Coronary artery (tissue), 2 donors: ENCODE data around the gene MYO1E.

ENCODE experiments used
- DNase-seq: peaks from one replicate; pipeline ENCODE4 v3.0.0-alpha.2; 2017; ENCODE audit warnings: low spot score
- H3K27ac ChIP-seq, 2 donors: fragments of 200-600 bp; sonication (generic); one replicate each; pipeline ENCODE4 v1.5.1; 2016 to 2019
- H3K4me3 ChIP-seq: fragments of 200-600 bp; sonication (generic); 2 replicates; pipeline ENCODE4 v1.5.1; 2016; ENCODE audit warnings: mild to moderate bottlenecking, moderate library complexity
- CTCF ChIP-seq: fragments of 200-600 bp; sonication (generic); IDR thresholded peaks from one replicate; pipeline ENCODE4 v1.5.1; 2019; ENCODE audit warnings: antibody characterized with exemption

Gene MYO1E

GRCh38 chr15:59186501-59186900, 186.2 kb downstream of the MYO1E start:
- Histone ChIP-seq H3K27ac (no peak overlapping the region), H3K4me3 (no peak overlapping the region)
- DNase-seq, result no peak
- TF ChIP-seq CTCF, result no peak

GRCh38 chr15:59185725-59186124, 186.9 kb downstream of the MYO1E start:
- no peak for TF ChIP-seq CTCF
- no peak for DNase-seq

GRCh38 chr15:59180945-59181600, 191.6 kb downstream of the MYO1E start:
- TF ChIP-seq CTCF, result no peak
- DNase-seq, result no peak
- peak overlapping the region in 1 of 2 donors; percentile 17 for H3K27ac ChIP-seq
- no peak overlapping the region for H3K4me3 ChIP-seq

More at GRCh38 chr15:59185725-59186124, 186.9 kb downstream of the MYO1E start:
- Histone ChIP-seq H3K27ac (no peak overlapping the region), H3K4me3 (no peak overlapping the region)

GRCh38 chr15:59179717-59180116, 193.0 kb downstream of the MYO1E start:
- Histone ChIP-seq H3K4me3 (no peak overlapping the region), H3K27ac (no peak overlapping the region)
- TF ChIP-seq CTCF, result no peak
- no peak for DNase-seq

GRCh38 chr15:59178151-59178695, 194.4 kb downstream of the MYO1E start:
- no peak for DNase-seq
- no peak for TF ChIP-seq CTCF
- no peak overlapping the region for H3K4me3 ChIP-seq
- peak overlapping the region; percentile 20 to 78 for H3K27ac ChIP-seq

GRCh38 chr15:59177317-59177660, 195.4 kb downstream of the MYO1E start:
- no peak for TF ChIP-seq CTCF
- no peak for DNase-seq
- peak overlapping the region; percentile 20 to 78 for H3K27ac ChIP-seq
- no peak overlapping the region for H3K4me3 ChIP-seq

GRCh38 chr15:59176653-59177316, 195.9 kb downstream of the MYO1E start:
- no peak for TF ChIP-seq CTCF
- Histone ChIP-seq H3K4me3 (no peak overlapping the region), H3K27ac (peak overlapping the region in 1 of 2 donors; percentile 78)
- DNase-seq, result no peak
